GM12892 (cell line): ENCODE results near the gene CXorf49.
"Not testable (repeated sequence)": the region's sequence is repeated elsewhere in the genome, so short reads cannot be mapped to it uniquely, and the experiment has no call there.

ENCODE experiments used
- POLR2AphosphoS5 ChIP-seq: IDR thresholded peaks from 2 replicates; pipeline ENCODE4 v1.6.1; 2011; ENCODE audit warnings: low read depth, low read length, control low read depth
- TAF1 ChIP-seq: IDR thresholded peaks from 2 replicates; pipeline ENCODE4 v1.6.1; 2011; ENCODE audit warnings: low read depth, mild to moderate bottlenecking, control low read depth, low read length, borderline replicate concordance

DNA sequence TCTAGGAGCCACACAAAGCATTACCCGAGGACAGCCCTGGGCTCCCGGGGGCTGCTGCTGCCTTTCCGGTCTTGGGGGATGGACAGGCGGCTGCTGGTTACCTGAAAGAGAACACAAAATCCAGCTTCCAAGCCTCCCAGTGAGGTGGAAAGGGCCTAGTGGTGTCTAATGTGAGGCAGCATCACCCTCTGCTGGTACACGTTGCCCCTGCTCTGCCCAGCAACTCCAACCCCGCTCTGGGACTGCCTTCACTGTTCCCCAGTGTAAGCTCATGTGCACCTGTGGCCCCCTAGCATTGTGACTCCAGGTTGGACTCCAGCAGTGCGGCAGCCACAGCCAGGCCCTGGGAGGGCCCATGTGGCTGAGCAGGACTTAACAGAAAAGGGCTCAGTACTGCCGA lies 2.5 kb downstream of the CXorf49 start:
- TF ChIP-seq POLR2AphosphoS5, TAF1: not testable (repeated sequence)
